H9 (cell line): ENCODE results near the gene SLC6A2. TPM values are rescaled to one million over a fixed set of nuclear protein-coding genes. Genes with fewer than 3 reads are reported as not detected.

Experiments
- DNase-seq: peaks from one replicate; pipeline ENCODE4 v3.0.0-alpha.2; 2017
- H2AFZ ChIP-seq: one replicate; pipeline ENCODE4 v1.6.1; 2013; ENCODE audit warnings: mild to moderate bottlenecking, low read length, control low read depth, moderate library complexity
- H2AK5ac ChIP-seq: 2 replicates; pipeline ENCODE4 v1.6.1; 2013; ENCODE audit warnings: low read length, control low read depth, mixed read lengths; ENCODE audit not compliant: insufficient read length
- H2BK120ac ChIP-seq: one replicate; pipeline ENCODE4 v1.6.1; 2013; ENCODE audit warnings: low read depth, mild to moderate bottlenecking, low read length, control low read depth, inconsistent platforms; ENCODE audit not compliant: poor library complexity, severe bottlenecking
- H2BK12ac ChIP-seq: 2 replicates; pipeline ENCODE4 v1.6.1; 2013; ENCODE audit warnings: low read length, control low read depth, mixed read lengths, low read depth; ENCODE audit not compliant: insufficient read length
- H2BK15ac ChIP-seq: 2 replicates; pipeline ENCODE4 v1.6.1; 2013; ENCODE audit warnings: low read depth, low read length, control low read depth
- H2BK20ac ChIP-seq: one replicate; pipeline ENCODE4 v1.6.1; 2013; ENCODE audit warnings: low read depth, mild to moderate bottlenecking, low read length, control low read depth, inconsistent platforms; ENCODE audit not compliant: poor library complexity, severe bottlenecking
- H2BK5ac ChIP-seq: 2 replicates; pipeline ENCODE4 v1.6.1; 2013; ENCODE audit warnings: low read length, control low read depth, mixed read lengths; ENCODE audit not compliant: insufficient read length
- H3K14ac ChIP-seq: 2 replicates; pipeline ENCODE4 v1.6.1; 2013; ENCODE audit warnings: low read length, control low read depth; ENCODE audit not compliant: insufficient read depth
- H3K18ac ChIP-seq: 2 replicates; pipeline ENCODE4 v1.6.1; 2013; ENCODE audit warnings: low read depth, mild to moderate bottlenecking, mixed read lengths, low read length, control low read depth; ENCODE audit not compliant: insufficient read length
- H3K23ac ChIP-seq: 2 replicates; pipeline ENCODE4 v1.6.1; 2013; ENCODE audit warnings: low read length, control low read depth, mixed read lengths, low read depth; ENCODE audit not compliant: insufficient read length
- H3K23me2 ChIP-seq: 2 replicates; pipeline ENCODE4 v1.6.1; 2013; ENCODE audit warnings: low read depth, mild to moderate bottlenecking, mixed read lengths, low read length, control low read depth; ENCODE audit not compliant: insufficient read length, poor library complexity, severe bottlenecking
- H3K27ac ChIP-seq: 2 replicates; pipeline ENCODE4 v1.5.1; 2013; ENCODE audit warnings: low read length, control low read depth, mixed read lengths, low read depth; ENCODE audit not compliant: insufficient read length
- H3K27me3 ChIP-seq: 2 replicates; pipeline ENCODE4 v1.6.1; 2013; ENCODE audit warnings: low read length, control low read depth, inconsistent platforms; ENCODE audit not compliant: insufficient read depth
- H3K4ac ChIP-seq: 2 replicates; pipeline ENCODE4 v1.6.1; 2013; ENCODE audit warnings: low read depth, mild to moderate bottlenecking, control low read depth, inconsistent platforms, low read length, moderate library complexity
- H3K4me1 ChIP-seq: 2 replicates; pipeline ENCODE4 v1.6.1; 2013; ENCODE audit warnings: low read length, control low read depth, inconsistent platforms; ENCODE audit not compliant: insufficient read depth
- H3K4me2 ChIP-seq: 2 replicates; pipeline ENCODE4 v1.6.1; 2013; ENCODE audit warnings: low read length, control low read depth, mixed read lengths; ENCODE audit not compliant: insufficient read length, insufficient read depth
- H3K56ac ChIP-seq: 2 replicates; pipeline ENCODE4 v1.6.1; 2013; ENCODE audit warnings: low read depth, mild to moderate bottlenecking, mixed read lengths, low read length, control low read depth; ENCODE audit not compliant: insufficient read length
- H3K79me1 ChIP-seq: 2 replicates; pipeline ENCODE4 v1.6.1; 2013; ENCODE audit warnings: low read depth, mild to moderate bottlenecking, moderate library complexity, low read length, control low read depth, inconsistent platforms; ENCODE audit not compliant: insufficient read depth, poor library complexity, severe bottlenecking
- H3K79me2 ChIP-seq: 2 replicates; pipeline ENCODE4 v1.6.1; 2013; ENCODE audit warnings: low read length, control low read depth, inconsistent platforms; ENCODE audit not compliant: insufficient read depth
- H3K9ac ChIP-seq: 2 replicates; pipeline ENCODE4 v1.6.1; 2013; ENCODE audit warnings: low read length, control low read depth, mixed read lengths; ENCODE audit not compliant: insufficient read length; ENCODE audit errors: extremely low read depth
- H3K9me3 ChIP-seq: one replicate; pipeline ENCODE4 v1.6.1; 2013; ENCODE audit warnings: low read depth, low read length, inconsistent platforms; ENCODE audit not compliant: control insufficient read depth
- H3T11ph ChIP-seq: one replicate; pipeline ENCODE4 v1.6.1; 2013; ENCODE audit warnings: mild to moderate bottlenecking, low read length, control low read depth, inconsistent platforms
- H4K20me1 ChIP-seq: one replicate; pipeline ENCODE4 v1.6.1; 2013; ENCODE audit not compliant: control insufficient read depth, insufficient read length, insufficient read depth
- H4K5ac ChIP-seq: 2 replicates; pipeline ENCODE4 v1.6.1; 2013; ENCODE audit warnings: low read depth, mild to moderate bottlenecking, mixed read lengths, low read length, control low read depth; ENCODE audit not compliant: insufficient read length
- H4K8ac ChIP-seq: replicated peaks from 2 replicates; pipeline ENCODE4 v1.6.1; 2013; ENCODE audit warnings: low read length, control low read depth, mixed read lengths, low read depth; ENCODE audit not compliant: insufficient read length
- H4K91ac ChIP-seq: 2 replicates; pipeline ENCODE4 v1.6.1; 2013; ENCODE audit warnings: low read depth, mild to moderate bottlenecking, moderate library complexity, mixed read lengths, low read length, control low read depth; ENCODE audit not compliant: insufficient read length
- H3K27ac Mint-ChIP-seq, 3 experiments: 2 replicates in 2 of 3; 3 replicates in 1 of 3; pipeline ENCODE4 v1.8.0; 2020 to 2021; ENCODE audit warnings: mixed read lengths in 3 of 3, mild to moderate bottlenecking in 1 of 3, moderate library complexity in 1 of 3
- H3K27me3 Mint-ChIP-seq: 2 replicates; pipeline ENCODE4 v1.8.0; 2021; ENCODE audit warnings: low read depth, mild to moderate bottlenecking, moderate library complexity, mixed read lengths
- H3K36me3 Mint-ChIP-seq, 3 experiments: 2 replicates in 2 of 3; 3 replicates in 1 of 3; pipeline ENCODE4 v1.8.0; 2020 to 2021; ENCODE audit warnings: low read depth in 3 of 3, mixed read lengths in 3 of 3; ENCODE audit not compliant: insufficient read depth in 1 of 3
- H3K4me1 Mint-ChIP-seq, 2 experiments: 2 replicates each; pipeline ENCODE4 v1.8.0; 2020; ENCODE audit warnings: mixed read lengths in 2 of 2
- H3K4me3 Mint-ChIP-seq, 2 experiments: 2 replicates in 1 of 2; 3 replicates in 1 of 2; pipeline ENCODE4 v1.8.0; 2020 to 2021; ENCODE audit warnings: mild to moderate bottlenecking in 2 of 2, mixed read lengths in 2 of 2, moderate library complexity in 1 of 2
- H3K9me3 Mint-ChIP-seq, 2 experiments: 2 replicates in 1 of 2; 3 replicates in 1 of 2; pipeline ENCODE4 v1.8.0; 2020; ENCODE audit warnings: mild to moderate bottlenecking in 2 of 2, mixed read lengths in 2 of 2, moderate library complexity in 1 of 2
- WGBS: extraction: QIAGEN DNeasy Blood & Tissue Kit; methylation state at CpG from one replicate; pipeline ENCODE4 v1.1.7; 2013; ENCODE audit warnings: missing lambda C conversion rate, low lambda C conversion rate, mixed read lengths; ENCODE audit not compliant: insufficient read length; ENCODE audit errors: extremely low coverage; 5-methylcytosine and 5-hydroxymethylcytosine counted together
- total RNA-seq: library from RNA; stranded (reverse); gene quantifications from 2 replicates; pipeline ENCODE4 v1.2.1, GENCODE V29; 2021
- TF ChIP-seq, protein P1 (sequence below): fragments of 200-600 bp; sonication (generic); conservative IDR thresholded peaks from 3 replicates; pipeline ENCODE4 v1.8.0; 2021; ENCODE audit warnings: antibody characterized with exemption, mild to moderate bottlenecking

SLC6A2 gene
- total RNA-seq, 1 experiment from 2014 or later = 0.24 TPM

- Histone ChIP-seq H4K5ac (no peak overlapping the region), H3K27me3 (no peaks in the 10 kb centered on the region), H3T11ph (no peak overlapping the region), H2BK5ac (no peak overlapping the region), H3K14ac (no peak overlapping the region), H4K91ac (no peak overlapping the region), H2AK5ac (no peak overlapping the region), H3K9ac (no peak overlapping the region), H2AFZ (no peak overlapping the region), H2BK15ac (no peak overlapping the region), H2BK120ac (no peak overlapping the region), H3K4me1 (no peaks in the 10 kb centered on the region), H3K27ac (no peak overlapping the region), H3K23me2 (peaks cover 2% of the 10 kb centered on the region), H3K4ac (no peak overlapping the region), H3K4me2 (no peak overlapping the region), H3K56ac (no peak overlapping the region), H3K9me3 (no peaks in the 10 kb centered on the region), H4K8ac (no peak overlapping the region), H4K20me1 (no peaks in the 10 kb centered on the region), H3K18ac (no peak overlapping the region), H2BK12ac (no peak overlapping the region), H3K23ac (no peak overlapping the region), H3K79me2 (no peaks in the 10 kb centered on the region), H3K79me1 (no peaks in the 10 kb centered on the region), H2BK20ac (no peak overlapping the region)
- no peak overlapping the region for H3K4me3 Mint-ChIP-seq
- H3K27ac Mint-ChIP-seq = no peak overlapping the region
- no peaks in the 10 kb centered on the region for H3K36me3 Mint-ChIP-seq
- no CpG with 5 or more reads among the region's 7 CpGs for WGBS
- TF ChIP-seq, protein P1, sequence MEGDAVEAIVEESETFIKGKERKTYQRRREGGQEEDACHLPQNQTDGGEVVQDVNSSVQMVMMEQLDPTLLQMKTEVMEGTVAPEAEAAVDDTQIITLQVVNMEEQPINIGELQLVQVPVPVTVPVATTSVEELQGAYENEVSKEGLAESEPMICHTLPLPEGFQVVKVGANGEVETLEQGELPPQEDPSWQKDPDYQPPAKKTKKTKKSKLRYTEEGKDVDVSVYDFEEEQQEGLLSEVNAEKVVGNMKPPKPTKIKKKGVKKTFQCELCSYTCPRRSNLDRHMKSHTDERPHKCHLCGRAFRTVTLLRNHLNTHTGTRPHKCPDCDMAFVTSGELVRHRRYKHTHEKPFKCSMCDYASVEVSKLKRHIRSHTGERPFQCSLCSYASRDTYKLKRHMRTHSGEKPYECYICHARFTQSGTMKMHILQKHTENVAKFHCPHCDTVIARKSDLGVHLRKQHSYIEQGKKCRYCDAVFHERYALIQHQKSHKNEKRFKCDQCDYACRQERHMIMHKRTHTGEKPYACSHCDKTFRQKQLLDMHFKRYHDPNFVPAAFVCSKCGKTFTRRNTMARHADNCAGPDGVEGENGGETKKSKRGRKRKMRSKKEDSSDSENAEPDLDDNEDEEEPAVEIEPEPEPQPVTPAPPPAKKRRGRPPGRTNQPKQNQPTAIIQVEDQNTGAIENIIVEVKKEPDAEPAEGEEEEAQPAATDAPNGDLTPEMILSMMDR = no peak
- H3K9me3 Mint-ChIP-seq = no peaks in the 10 kb centered on the region
- peaks cover 14% of the 10 kb centered on the region in 2 experiments for H3K4me1 Mint-ChIP-seq
- DNase-seq = peak; percentile 12
- H3K27me3 Mint-ChIP-seq = peaks cover 22% of the 10 kb centered on the region
Observed at GRCh38 chr16:55641430-55642056, 14.2 kb upstream of the SLC6A2 start.
